Activated CD4-positive, alpha-beta T cell treated with anti-CD3 and anti-CD28 coated beads, Interleukin-2, amount 10 ng/mL, durations not matched to agents 7 days and 5 days (primary cell): Measurements from ENCODE around the gene C22orf23. TPM values are rescaled to one million over a fixed set of nuclear protein-coding genes. Genes with fewer than 3 reads are reported as not detected.

ENCODE experiments used
- CTCF ChIA-PET: fragments of 350-600 bp; sonication (Branson Sonifier 250); formaldehyde crosslinking; loops from one replicate; lab custom pipeline; 2021; ENCODE audit warnings: antibody characterized with exemption; lab: Charles Lee
- POLR2A ChIA-PET: fragments of 350-600 bp; sonication (Branson Sonifier 250); formaldehyde crosslinking; loops from one replicate; lab custom pipeline; 2021; ENCODE audit warnings: antibody characterized with exemption; lab: Charles Lee
- DNase-seq: peaks from one replicate; pipeline ENCODE4 v3.0.0-alpha.2; 2020
- H3K27ac Mint-ChIP-seq: one replicate; pipeline ENCODE4 v1.8.0; 2021; ENCODE audit warnings: mild to moderate bottlenecking, moderate library complexity, mixed read lengths
- H3K27me3 Mint-ChIP-seq: one replicate; pipeline ENCODE4 v1.8.0; 2021; ENCODE audit warnings: mixed read lengths
- H3K36me3 Mint-ChIP-seq: one replicate; pipeline ENCODE4 v1.8.0; 2021; ENCODE audit warnings: low read depth, mixed read lengths
- H3K4me1 Mint-ChIP-seq: one replicate; pipeline ENCODE4 v1.8.0; 2021; ENCODE audit warnings: mixed read lengths
- H3K4me3 Mint-ChIP-seq: one replicate; pipeline ENCODE4 v1.8.0; 2021; ENCODE audit warnings: mild to moderate bottlenecking, moderate library complexity, mixed read lengths
- H3K9me3 Mint-ChIP-seq: one replicate; pipeline ENCODE4 v1.8.0; 2021; ENCODE audit warnings: mixed read lengths
- total RNA-seq, 2 experiments: library from RNA; stranded (reverse); gene quantifications; one replicate each; pipeline ENCODE4 v1.2.3, GENCODE V29; 2021

C22orf23 gene
- total RNA-seq, 2 experiments from 2014 or later: 0.23 TPM; not detected in 1

DNA sequence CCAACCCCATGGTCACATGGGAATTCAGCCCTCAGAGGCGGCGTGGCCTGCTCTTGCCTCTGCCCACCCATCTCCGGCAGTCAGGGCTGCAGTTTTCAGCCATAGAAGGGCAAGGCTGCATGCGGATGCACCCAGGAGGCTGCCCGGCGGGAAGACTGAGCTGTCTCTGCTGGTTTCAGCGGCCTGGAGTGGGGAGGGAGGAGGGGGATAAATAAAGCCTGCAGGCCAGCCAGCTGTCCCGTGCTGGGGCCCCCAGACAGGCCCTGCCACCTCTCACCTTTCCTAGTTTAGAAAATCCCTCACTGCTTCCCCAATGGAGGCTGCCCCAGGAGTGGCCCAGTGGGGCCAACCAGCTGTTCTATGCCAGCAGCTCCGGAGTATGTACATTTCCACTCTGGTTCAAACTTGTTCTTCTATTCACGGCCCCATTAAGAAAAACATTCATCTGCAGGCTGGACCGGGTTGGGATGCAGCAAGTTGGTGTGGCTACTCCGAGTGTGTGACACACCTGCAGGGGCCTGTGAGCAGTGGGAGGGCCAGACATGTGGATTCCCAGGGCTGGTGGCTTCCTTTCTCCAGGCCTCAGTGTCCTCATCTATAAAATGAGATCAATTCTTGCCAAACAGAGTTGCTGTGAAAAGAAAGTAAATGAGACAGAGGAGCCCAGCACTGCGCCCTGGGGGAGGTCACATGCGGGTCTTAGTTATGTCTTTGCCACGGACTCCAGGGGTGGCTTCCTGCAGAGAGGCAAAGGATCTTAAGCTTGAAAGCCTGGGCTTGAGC is 42.3 kb downstream of the C22orf23 start:
- ChIA-PET POLR2A (no interaction called here), CTCF (interaction anchor here (1.9 kb wide), 1 partner anchor 23 kb away, joined by 6 read pairs; no protein-coding TSS in a partner anchor)
- Mint-ChIP-seq H3K4me3 (no peak overlapping the region), H3K4me1 (peaks cover 33% of the 10 kb centered on the region), H3K27me3 (no peaks in the 10 kb centered on the region), H3K36me3 (peaks cover 2% of the 10 kb centered on the region), H3K9me3 (no peaks in the 10 kb centered on the region), H3K27ac (no peak overlapping the region)
- DNase-seq: no peak

DNA sequence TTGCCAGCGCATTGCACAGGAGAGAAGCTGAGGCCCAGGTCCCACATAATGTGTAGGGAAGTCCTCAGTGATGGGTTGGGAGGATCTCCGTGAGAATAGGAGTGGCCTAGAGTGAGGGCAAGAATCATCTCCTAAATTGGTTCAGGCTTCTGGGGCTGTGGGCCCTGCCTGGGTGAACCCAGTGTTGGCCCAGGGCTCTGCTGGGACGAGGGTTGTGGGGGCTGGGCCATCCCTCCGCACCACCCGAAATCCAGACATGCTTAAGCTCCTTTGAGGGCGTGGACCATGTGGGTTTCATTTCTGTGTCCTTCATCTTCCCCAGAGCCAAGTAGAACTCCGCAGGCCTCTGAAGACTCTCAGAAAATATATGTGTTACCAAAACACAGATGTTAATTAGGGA is 43.6 kb downstream of the C22orf23 start:
- POLR2A ChIA-PET: no interaction called here
- Mint-ChIP-seq H3K4me3 (no peak overlapping the region), H3K36me3 (peaks cover 2% of the 10 kb centered on the region), H3K9me3 (no peaks in the 10 kb centered on the region), H3K4me1 (peaks cover 42% of the 10 kb centered on the region), H3K27ac (no peak overlapping the region), H3K27me3 (no peaks in the 10 kb centered on the region)
- DNase-seq: no peak
- CTCF ChIA-PET: no interaction called here

DNA sequence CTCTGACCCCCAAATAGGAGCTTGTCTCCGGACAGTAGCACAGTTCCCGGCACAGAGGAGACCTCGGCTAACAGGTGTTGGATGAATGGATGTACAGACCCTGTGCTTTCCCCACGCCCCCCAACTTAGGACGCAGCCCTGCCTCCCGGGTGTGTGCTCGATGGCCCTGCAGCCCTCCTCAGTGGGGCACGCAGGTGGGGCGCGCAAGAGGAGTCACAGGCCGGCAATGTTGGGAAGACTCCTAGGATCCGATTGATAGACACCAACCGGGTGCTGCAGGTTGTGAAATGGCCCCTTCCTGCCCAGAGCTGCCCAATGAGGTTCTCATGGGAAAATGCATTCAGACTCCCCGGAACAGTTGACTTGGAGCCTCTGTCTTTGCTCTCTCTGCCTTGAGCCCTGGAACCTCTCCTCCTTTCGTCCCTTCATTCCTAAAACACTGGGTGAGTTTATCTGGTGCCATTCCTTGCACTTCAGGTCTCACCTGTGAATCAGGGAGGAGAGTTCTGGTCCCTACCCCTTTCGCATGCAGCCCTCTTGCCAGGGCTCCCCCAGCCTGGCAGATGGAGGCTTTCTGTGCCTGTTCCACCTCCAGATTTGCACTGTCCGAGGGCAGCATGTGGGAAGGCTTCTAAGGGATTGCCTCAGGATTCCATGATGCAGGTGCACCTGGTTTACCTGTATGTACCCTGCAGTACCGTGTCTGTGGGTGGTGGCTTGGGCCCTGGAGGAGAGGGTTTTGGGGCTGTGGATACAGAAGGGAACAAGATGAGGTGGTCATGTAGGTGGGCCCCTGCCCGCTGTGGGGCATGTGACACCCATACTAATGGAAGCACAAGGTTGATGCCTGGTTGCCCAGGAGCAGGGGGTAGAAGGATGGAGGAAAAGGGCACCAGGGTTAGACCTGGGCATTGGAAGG is 46.1 kb downstream of the C22orf23 start:
- no peaks in the 10 kb centered on the region for H3K9me3 Mint-ChIP-seq
- H3K27me3 Mint-ChIP-seq: no peaks in the 10 kb centered on the region
- no peak for DNase-seq
- H3K27ac Mint-ChIP-seq: peak overlapping the region; percentile 87
- CTCF ChIA-PET: interaction anchor here (0.6 to 2.3 kb wide), 2 partner anchors 10 to 19 kb away, joined by 5 to 14 read pairs; no protein-coding TSS in a partner anchor
- H3K36me3 Mint-ChIP-seq: no peaks in the 10 kb centered on the region
- peaks cover 36% of the 10 kb centered on the region for H3K4me1 Mint-ChIP-seq
- POLR2A ChIA-PET: no interaction called here
- H3K4me3 Mint-ChIP-seq: peak overlapping the region; percentile 72

DNA sequence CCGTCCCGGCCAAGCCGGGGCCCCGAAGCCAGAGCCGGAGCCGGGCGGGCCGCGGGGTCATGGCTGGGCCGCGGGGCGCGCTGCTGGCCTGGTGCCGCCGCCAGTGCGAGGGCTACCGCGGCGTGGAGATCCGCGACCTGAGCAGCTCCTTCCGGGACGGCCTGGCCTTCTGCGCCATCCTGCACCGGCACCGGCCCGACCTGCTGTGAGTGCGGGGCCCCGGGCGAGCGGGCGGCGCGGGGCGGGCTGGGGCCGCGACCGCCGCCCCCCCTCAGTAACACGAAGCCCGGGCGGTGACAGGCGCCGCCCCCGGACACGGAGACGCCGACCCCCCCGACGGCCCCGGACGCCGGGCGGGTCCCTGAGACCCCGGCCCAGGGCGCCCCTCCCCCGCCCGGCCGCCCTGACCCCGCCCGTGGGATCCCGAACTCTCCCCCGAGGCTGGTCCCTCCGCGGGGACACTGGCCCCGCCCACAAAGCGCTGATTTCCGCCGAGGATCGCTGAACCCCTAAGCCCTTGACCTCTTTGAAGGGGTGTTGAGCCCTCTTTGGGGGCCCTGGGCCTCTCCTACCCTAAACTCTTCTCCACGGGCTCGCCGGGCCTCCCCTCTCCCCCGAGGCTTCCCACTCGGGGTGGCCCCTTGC is 46.9 kb downstream of the C22orf23 start:
- DNase-seq: peak; percentile 50
- H3K36me3 Mint-ChIP-seq: no peaks in the 10 kb centered on the region
- H3K4me1 Mint-ChIP-seq: peaks cover 32% of the 10 kb centered on the region
- H3K9me3 Mint-ChIP-seq: no peaks in the 10 kb centered on the region
- H3K27me3 Mint-ChIP-seq: no peaks in the 10 kb centered on the region
- ChIA-PET CTCF (interaction anchor here (0.9 to 2.3 kb wide), 7 partner anchors 9 to 82 kb away, joined by 3 to 14 read pairs (median 4); no protein-coding TSS in a partner anchor), POLR2A (interaction anchor here (0.6 to 0.8 kb wide), 2 partner anchors 17 to 90 kb away, joined by 3 to 6 read pairs; no protein-coding TSS in a partner anchor)
- peak overlapping the region; percentile 87 for H3K27ac Mint-ChIP-seq
- peak overlapping the region; percentile 72 for H3K4me3 Mint-ChIP-seq

DNA sequence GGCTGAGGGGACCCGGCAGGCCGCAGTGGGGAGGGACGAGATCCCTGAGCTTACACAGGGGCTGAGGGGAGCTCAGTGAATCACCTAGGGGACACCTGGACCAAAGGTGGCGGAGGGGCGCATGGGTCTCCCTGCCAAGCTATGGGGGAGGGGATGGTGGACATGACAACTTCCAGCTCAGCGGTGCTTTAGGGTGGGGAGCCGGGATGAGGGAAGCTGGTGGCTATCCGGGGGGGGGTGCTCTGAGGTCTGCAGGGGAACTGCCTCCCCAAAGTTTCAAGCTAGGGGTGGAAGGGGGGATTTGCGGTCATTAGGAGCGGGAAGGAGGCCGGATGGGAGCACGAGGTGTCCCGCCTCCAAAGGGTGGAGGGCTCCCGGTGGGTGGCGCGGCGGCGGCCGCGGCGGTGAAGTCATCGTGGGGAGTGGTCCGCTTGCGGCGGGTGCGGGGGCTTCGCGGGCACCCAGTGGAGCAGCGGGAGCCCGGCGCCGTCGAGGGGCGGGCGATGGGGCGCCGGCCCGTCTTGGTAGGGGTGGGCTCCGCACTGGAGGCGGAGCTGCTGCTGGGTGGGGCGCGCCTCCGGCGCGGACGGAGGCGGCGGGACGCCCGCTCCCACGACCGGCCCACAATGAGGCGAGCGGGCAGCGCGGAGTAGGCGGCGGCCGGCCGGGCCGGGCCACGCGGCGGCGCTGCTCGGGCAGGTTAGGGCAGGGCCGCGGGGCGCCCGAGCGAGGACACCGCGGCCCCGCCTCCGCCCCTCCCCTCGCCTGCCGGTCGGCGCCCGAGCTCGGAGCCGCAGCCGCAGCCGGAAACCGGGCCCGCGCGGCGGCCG is 47.7 kb downstream of the C22orf23 start, which contains the start of gene MICALL1:
TSS of gene MICALL1 (plus strand) at position 764 of the 830 bp plus-strand sequence. CDS start 126 bp downstream, outside the sequence.
- Mint-ChIP-seq H3K4me1 (peaks cover 33% of the 10 kb centered on the region), H3K27me3 (no peaks in the 10 kb centered on the region), H3K36me3 (no peaks in the 10 kb centered on the region), H3K4me3 (peak within 1 kb of the TSS; percentile 72), H3K9me3 (no peaks in the 10 kb centered on the region), H3K27ac (peak within 1 kb of the TSS; percentile 87)
- DNase-seq: peak; percentile 59
- ChIA-PET CTCF (interaction anchor here (0.9 to 2.3 kb wide), 11 partner anchors 9 to 299 kb away, joined by 3 to 14 read pairs (median 3); no protein-coding TSS in a partner anchor), POLR2A (interaction anchor here (0.6 to 0.8 kb wide), 2 partner anchors 16 to 89 kb away, joined by 3 to 6 read pairs; no protein-coding TSS in a partner anchor)

DNA sequence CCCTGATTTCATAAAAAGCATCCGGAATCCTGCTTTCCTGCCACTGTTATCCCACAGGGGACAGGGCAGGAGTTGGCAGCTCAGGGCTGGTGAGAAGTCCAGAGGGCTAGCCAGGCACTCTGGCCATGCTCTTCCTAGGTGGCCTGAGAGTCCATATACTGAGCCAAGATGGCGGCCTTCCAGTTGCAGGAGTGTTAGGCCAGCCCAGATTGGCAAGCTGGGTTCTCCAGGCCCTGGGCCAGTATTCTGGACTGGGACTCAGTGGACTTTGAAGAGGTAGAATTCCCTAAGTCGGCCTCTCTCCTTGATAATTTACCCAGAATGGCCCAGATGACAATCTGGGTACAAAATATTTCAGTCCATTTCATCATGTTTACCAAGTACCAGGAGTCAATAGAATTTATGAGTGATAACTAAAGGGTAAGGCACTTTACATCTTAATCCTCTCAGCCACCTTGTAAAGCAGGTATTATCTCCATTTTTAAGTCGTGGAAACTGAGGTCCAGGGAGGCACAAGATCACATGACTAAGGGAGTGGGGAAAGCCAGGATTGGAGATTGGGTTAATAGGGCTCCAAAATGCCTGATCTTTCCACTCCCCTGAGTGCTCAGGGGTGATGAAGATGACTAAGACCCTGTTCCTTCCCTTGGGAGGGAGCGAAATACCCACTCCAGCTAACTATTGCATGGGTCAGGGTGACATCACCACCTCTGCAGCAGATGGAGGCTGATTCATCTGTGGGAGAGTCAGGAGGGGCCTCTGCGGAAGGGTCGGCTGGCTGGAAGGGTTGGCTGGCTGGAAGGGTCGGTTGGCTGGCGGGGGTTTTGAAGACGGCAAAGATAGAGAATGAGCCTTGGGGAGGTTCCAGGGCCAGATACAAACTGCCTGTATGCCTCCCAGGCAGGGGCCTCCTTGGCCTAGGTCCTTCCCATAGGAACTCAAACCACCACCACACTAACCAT is 48.5 kb downstream of the C22orf23 start:
- ChIA-PET POLR2A (no interaction called here), CTCF (interaction anchor here (1.0 to 2.3 kb wide), 10 partner anchors 8 to 298 kb away, joined by 3 to 14 read pairs (median 3); no protein-coding TSS in a partner anchor)
- H3K9me3 Mint-ChIP-seq: no peaks in the 10 kb centered on the region
- no peaks in the 10 kb centered on the region for H3K36me3 Mint-ChIP-seq
- DNase-seq: no peak
- no peaks in the 10 kb centered on the region for H3K27me3 Mint-ChIP-seq
- peak overlapping the region; percentile 87 for H3K27ac Mint-ChIP-seq
- H3K4me1 Mint-ChIP-seq: peaks cover 30% of the 10 kb centered on the region
- peak overlapping the region; percentile 70 for H3K4me3 Mint-ChIP-seq

DNA sequence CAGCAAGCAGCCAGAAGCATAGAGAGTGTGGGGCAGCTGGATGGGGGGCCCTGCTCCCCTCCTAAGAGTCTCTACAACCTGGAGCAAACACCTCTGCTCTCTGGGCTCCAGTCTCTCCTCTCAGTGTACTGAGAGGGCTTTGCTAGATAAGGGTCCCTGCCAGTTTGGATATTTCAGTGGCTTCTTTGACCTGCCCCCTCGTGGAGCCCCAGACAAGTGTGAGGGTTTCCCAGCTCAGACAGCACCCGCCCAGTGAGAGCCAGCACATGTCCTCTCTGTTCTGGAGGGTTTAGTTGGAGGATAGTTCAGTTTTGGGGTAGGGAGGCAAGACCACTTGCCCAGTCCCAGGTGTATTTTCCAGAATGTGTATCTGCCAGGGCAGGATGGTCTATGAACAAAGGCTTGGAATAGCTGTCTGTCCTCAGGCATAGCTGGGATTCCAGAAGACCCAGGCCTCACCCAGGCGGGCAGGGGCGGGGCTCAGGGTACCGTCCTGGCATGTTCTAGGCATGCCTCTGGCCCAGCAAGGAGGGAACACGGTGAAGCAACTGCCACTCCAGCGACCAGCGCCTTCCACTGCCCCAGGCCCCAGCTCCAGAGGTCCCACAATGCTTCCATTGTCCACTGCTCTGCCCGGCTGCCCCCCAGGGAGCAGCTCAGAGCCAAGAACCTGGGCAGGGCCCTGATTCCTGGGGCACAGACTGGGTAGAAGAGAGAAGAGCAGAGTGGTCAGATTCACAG is 54.8 kb downstream of the C22orf23 start:
- Mint-ChIP-seq H3K4me1 (peaks cover 46% of the 10 kb centered on the region), H3K4me3 (no peak overlapping the region), H3K27ac (peak overlapping the region; percentile 13), H3K9me3 (no peaks in the 10 kb centered on the region), H3K36me3 (peaks cover 6% of the 10 kb centered on the region), H3K27me3 (no peaks in the 10 kb centered on the region)
- ChIA-PET CTCF (interaction anchor here (0.6 to 2.4 kb wide), 4 partner anchors 12 to 36 kb away, joined by 3 to 8 read pairs (median 4); no protein-coding TSS in a partner anchor), POLR2A (no interaction called here)
- DNase-seq: no peak

DNA sequence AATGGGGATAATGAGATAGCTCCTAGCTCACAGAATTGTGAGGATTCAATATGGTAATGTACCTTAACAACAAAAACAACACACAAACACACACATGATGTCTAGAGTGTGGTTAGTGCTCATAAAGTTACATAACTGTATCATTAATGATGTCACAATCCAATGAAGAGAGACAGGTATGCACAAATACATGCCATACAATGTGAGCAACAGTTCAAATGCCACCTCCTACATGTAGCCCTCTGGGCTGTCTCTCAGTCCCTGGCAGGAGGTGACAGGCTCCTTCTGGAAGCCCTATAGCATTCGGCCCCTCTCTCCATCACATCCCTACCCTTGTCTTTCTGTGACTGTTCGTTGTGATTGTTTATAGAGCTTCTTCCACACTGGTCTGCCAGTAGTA is 55.6 kb downstream of the C22orf23 start:
- Mint-ChIP-seq H3K4me1 (peaks cover 49% of the 10 kb centered on the region), H3K4me3 (no peak overlapping the region), H3K9me3 (no peaks in the 10 kb centered on the region), H3K27ac (peak overlapping the region; percentile 50), H3K36me3 (peaks cover 6% of the 10 kb centered on the region), H3K27me3 (no peaks in the 10 kb centered on the region)
- ChIA-PET POLR2A (no interaction called here), CTCF (interaction anchor here (0.6 to 2.4 kb wide), 5 partner anchors 8 to 752 kb away, joined by 3 to 14 read pairs (median 5); partner anchors contain the start of gene MICALL1)
- DNase-seq: no peak

DNA sequence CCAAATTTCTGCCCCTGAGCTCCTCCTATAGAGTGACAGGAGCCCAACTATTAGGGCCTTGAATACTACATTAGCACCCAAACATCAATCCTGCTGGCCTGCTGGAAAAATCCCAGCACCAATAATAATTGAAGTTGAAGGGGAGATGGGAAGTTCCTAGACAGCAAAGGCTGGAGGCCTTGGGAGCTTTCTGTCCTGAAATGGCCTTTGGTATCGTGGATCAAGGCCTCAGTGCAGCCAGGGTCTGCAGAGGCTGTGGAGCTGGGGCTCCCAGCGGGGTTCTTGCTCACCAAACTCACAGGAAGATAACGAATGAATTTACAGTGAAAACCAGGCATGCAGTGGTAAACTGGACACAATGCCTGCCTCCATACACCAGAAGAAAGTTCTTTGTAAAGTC is 56.5 kb downstream of the C22orf23 start:
- Mint-ChIP-seq H3K27ac (peak overlapping the region; percentile 97), H3K9me3 (no peaks in the 10 kb centered on the region)

DNA sequence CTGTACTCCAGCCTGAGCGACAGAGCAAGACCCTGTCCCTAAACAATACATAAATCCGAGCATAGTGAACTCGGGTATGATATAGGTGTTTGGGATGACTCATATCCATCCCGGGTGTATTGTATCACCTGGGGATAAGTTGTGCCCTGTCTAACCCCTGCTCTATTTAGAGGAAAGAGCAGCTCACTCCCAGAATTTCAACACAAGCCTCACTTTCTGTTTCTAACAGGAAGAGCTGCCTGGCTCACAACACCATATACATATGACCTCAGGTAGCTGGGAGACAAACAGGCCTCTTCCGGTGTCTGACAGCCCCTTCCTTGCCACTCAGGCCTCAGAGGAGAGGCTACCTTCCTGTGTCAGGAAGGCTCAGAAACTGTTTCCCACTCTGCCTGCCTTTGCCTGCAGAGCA is 57.2 kb downstream of the C22orf23 start:
- Mint-ChIP-seq H3K27ac (peak overlapping the region; percentile 97), H3K9me3 (no peaks in the 10 kb centered on the region), H3K4me3 (peak overlapping the region; percentile 58), H3K27me3 (no peaks in the 10 kb centered on the region), H3K36me3 (peaks cover 8% of the 10 kb centered on the region), H3K4me1 (peaks cover 41% of the 10 kb centered on the region)
- ChIA-PET POLR2A (interaction anchor here (0.6 to 0.7 kb wide), 3 partner anchors 31 to 140 kb away, joined by 3 to 10 read pairs (median 3); no protein-coding TSS in a partner anchor), CTCF (interaction anchor here (0.6 to 2.4 kb wide), 7 partner anchors 9 to 147 kb away, joined by 3 to 14 read pairs (median 4); partner anchors contain the start of gene MICALL1)
- DNase-seq: peak; percentile 77

More for the DNA sequence above, 56.5 kb downstream of the C22orf23 start:
- Mint-ChIP-seq H3K4me3 (peak overlapping the region; percentile 58), H3K27me3 (no peaks in the 10 kb centered on the region), H3K36me3 (peaks cover 6% of the 10 kb centered on the region), H3K4me1 (peaks cover 49% of the 10 kb centered on the region)
- POLR2A ChIA-PET: interaction anchor here (0.7 kb wide), 1 partner anchor 141 kb away, joined by 3 read pairs; no protein-coding TSS in a partner anchor
- CTCF ChIA-PET: interaction anchor here (1.0 to 2.4 kb wide), 6 partner anchors 9 to 753 kb away, joined by 3 to 14 read pairs (median 4); partner anchors contain the start of gene MICALL1
- no peak for DNase-seq
